ENCODE results near the gene C12orf75. TPM values are rescaled to one million over a fixed set of nuclear protein-coding genes. Genes with fewer than 3 reads are reported as not detected.

The C12orf75 gene
- total and polyA plus RNA-seq, 10 of the 15 experiments (the other 5 are each of a cell fraction or from before 2014, with no cell fraction given) = 40.7 to 411 (median 159) TPM

- TF ChIP-seq ZNF592 (IDR thresholded peaks at IDR 0.05) (no peak), ZNF687 (IDR thresholded peaks at IDR 0.05) (0 out of 2 replicates have a peak, but pooled peaks have one; percentile 26), KLF5 (IDR thresholded peaks at IDR 0.05; ENCODE audit: partially characterized antibody) (no peak), ESRRA (IDR thresholded peaks at IDR 0.05; ENCODE audit: low read length) (no peak), SRF (IDR thresholded peaks at IDR 0.05; ENCODE audit: low read depth in 2 of 2, low read length in 2 of 2) (no peak), MAX (IDR thresholded peaks at IDR 0.05; ENCODE audit: low read depth, low read length) (no peak), POU2F2 (IDR thresholded peaks at IDR 0.05; ENCODE audit: borderline replicate concordance, low read depth, low read length) (peak; percentile 56; the same call in 1 of the 3 replicates), CHD2 (IDR thresholded peaks at IDR 0.05; ENCODE audit: borderline replicate concordance, low read depth, low read length) (no peak), ZBTB11 (CRISPR knock-in tag; IDR thresholded peaks at IDR 0.05) (no peak), RCOR1 (conservative IDR thresholded peaks at IDR 0.05; ENCODE audit: low read depth, low read length) (no peak), ZBTB33 (IDR thresholded peaks at IDR 0.05) (no peak), FOXM1 (IDR thresholded peaks at IDR 0.05; ENCODE audit: low read depth, low read length) (peak; percentile 87), GABPA (IDR thresholded peaks at IDR 0.05; ENCODE audit: low read depth) (0 out of 2 replicates have a peak, but pooled peaks have one; percentile 30), YY1 (IDR thresholded peaks at IDR 0.05; ENCODE audit: low read depth, low read length) (peak; percentile 62)
Measured at GRCh38 chr12:105352052-105352451, 21.6 kb downstream of the C12orf75 start (continued).
